Astrocyte (in vitro differentiated cells and primary cell): ENCODE results near the gene MAVS. TPM values are rescaled to one million over a fixed set of nuclear protein-coding genes. Genes with fewer than 3 reads are reported as not detected.
"Not testable (repeated sequence)": the region's sequence is repeated elsewhere in the genome, so short reads cannot be mapped to it uniquely, and the experiment has no call there.

Experiments
- DNase-seq: peaks from one replicate; pipeline ENCODE4 v3.0.0-alpha.2; 2010; ENCODE audit warnings: low read depth
- FAIRE-seq: peaks from 2 replicates; lab custom pipeline; 2011; peaks lifted over from hg19 to GRCh38; lab: Jason Lieb, UNC
- H2AFZ ChIP-seq: 2 replicates; pipeline ENCODE4 v1.6.0; 2012; ENCODE audit warnings: low read depth, low read length, inconsistent platforms
- H3K27ac ChIP-seq: 2 replicates; pipeline ENCODE4 v1.5.1; 2011; ENCODE audit warnings: low read depth, low read length, inconsistent platforms
- H3K27me3 ChIP-seq: 2 replicates; pipeline ENCODE4 v1.6.0; 2011; ENCODE audit warnings: low read length, inconsistent platforms; ENCODE audit not compliant: insufficient read depth
- H3K36me3 ChIP-seq: 2 replicates; pipeline ENCODE4 v1.5.1; 2011; ENCODE audit warnings: low read length, inconsistent platforms; ENCODE audit not compliant: insufficient read depth
- H3K4me1 ChIP-seq: 2 replicates; pipeline ENCODE4 v1.5.1; 2011; ENCODE audit warnings: low read length, inconsistent platforms; ENCODE audit not compliant: insufficient read depth
- H3K4me2 ChIP-seq: 2 replicates; pipeline ENCODE4 v1.6.0; 2012; ENCODE audit warnings: low read length, inconsistent platforms
- H3K4me3 ChIP-seq: 2 replicates; pipeline ENCODE4 v1.5.1; 2011; ENCODE audit warnings: low read depth, mild to moderate bottlenecking, low read length, inconsistent platforms; ENCODE audit not compliant: insufficient read depth
- H3K79me2 ChIP-seq: 2 replicates; pipeline ENCODE4 v1.6.0; 2012; ENCODE audit warnings: mild to moderate bottlenecking, low read length, inconsistent platforms; ENCODE audit not compliant: insufficient read depth
- H3K9ac ChIP-seq: 2 replicates; pipeline ENCODE4 v1.6.0; 2012; ENCODE audit warnings: mild to moderate bottlenecking, low read length, inconsistent platforms
- H3K9me3 ChIP-seq: 2 replicates; pipeline ENCODE4 v1.5.1; 2012; ENCODE audit warnings: low read depth, mild to moderate bottlenecking, low read length, inconsistent platforms; ENCODE audit not compliant: insufficient read depth
- H4K20me1 ChIP-seq: 2 replicates; pipeline ENCODE4 v1.6.0; 2012; ENCODE audit warnings: low read length, inconsistent platforms; ENCODE audit not compliant: insufficient read depth
- H3K27ac Mint-ChIP-seq: one replicate; pipeline ENCODE4 v1.8.0; 2021; ENCODE audit warnings: mild to moderate bottlenecking, mixed read lengths; ENCODE audit not compliant: unreplicated experiment
- H3K27me3 Mint-ChIP-seq: one replicate; pipeline ENCODE4 v1.8.0; 2021; ENCODE audit warnings: low read depth, mixed read lengths; ENCODE audit not compliant: unreplicated experiment
- H3K36me3 Mint-ChIP-seq: one replicate; pipeline ENCODE4 v1.8.0; 2021; ENCODE audit warnings: low read depth, mixed read lengths; ENCODE audit not compliant: unreplicated experiment
- H3K4me1 Mint-ChIP-seq: one replicate; pipeline ENCODE4 v1.8.0; 2021; ENCODE audit warnings: low read depth, mixed read lengths; ENCODE audit not compliant: unreplicated experiment
- H3K4me3 Mint-ChIP-seq: one replicate; pipeline ENCODE4 v1.8.0; 2021; ENCODE audit warnings: mild to moderate bottlenecking, moderate library complexity, mixed read lengths; ENCODE audit not compliant: unreplicated experiment
- H3K9me3 Mint-ChIP-seq: one replicate; pipeline ENCODE4 v1.8.0; 2021; ENCODE audit warnings: mild to moderate bottlenecking, mixed read lengths; ENCODE audit not compliant: unreplicated experiment
- CTCF ChIP-seq: IDR thresholded peaks from 2 replicates; pipeline ENCODE4 v1.5.1; 2011; ENCODE audit warnings: low read depth, mild to moderate bottlenecking, inconsistent platforms, low read length, moderate library complexity; ENCODE audit not compliant: insufficient read depth
- EZH2 ChIP-seq: IDR thresholded peaks from 2 replicates; pipeline ENCODE4 v1.6.1; 2012; ENCODE audit warnings: mild to moderate bottlenecking, low read length, inconsistent platforms; ENCODE audit not compliant: insufficient read depth
- total RNA-seq: library from RNA; stranded (reverse); gene quantifications from 2 replicates; pipeline ENCODE4 v1.2.1, GENCODE V29; 2021

MAVS gene
- total RNA-seq, 1 donor from 2014 or later = 42.1 TPM

DNA sequence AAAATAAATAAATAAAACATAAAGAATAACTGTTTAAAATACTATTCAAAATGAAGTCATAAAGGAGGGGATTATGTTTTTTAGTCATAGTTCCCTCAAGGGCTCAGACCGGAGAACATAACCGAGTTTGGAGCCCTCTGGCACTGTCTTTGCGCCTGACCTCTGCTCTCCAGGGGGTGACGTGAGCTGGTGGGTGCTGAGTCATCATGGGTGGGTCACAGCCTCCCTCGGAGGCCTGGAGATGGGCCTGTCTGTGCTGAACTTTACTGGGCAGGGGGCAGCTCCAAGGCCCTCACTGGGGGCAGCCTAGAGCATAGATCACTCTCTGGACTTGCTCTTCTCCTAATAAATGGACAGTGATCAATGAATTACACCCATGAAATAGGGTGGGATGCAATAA lies 3.1 kb upstream of the MAVS start:
- no peaks in the 10 kb centered on the region for H3K36me3 Mint-ChIP-seq
- peaks cover 24% of the 10 kb centered on the region for H3K79me2 ChIP-seq
- H3K27ac ChIP-seq = peak overlapping the region; percentile 19
- H2AFZ ChIP-seq = no peak overlapping the region
- no peak overlapping the region for H3K4me3 Mint-ChIP-seq
- no peak overlapping the region for H3K4me2 ChIP-seq
- H3K27ac Mint-ChIP-seq = no peak overlapping the region
- TF ChIP-seq EZH2 (no peak), CTCF (no peak)
- peaks cover 7% of the 10 kb centered on the region for H4K20me1 ChIP-seq
- DNase-seq (peak; percentile 32), FAIRE-seq (no peak)
- no peak overlapping the region for H3K4me3 ChIP-seq
- peaks cover 9% of the 10 kb centered on the region for H3K4me1 Mint-ChIP-seq
- no peaks in the 10 kb centered on the region for H3K9me3 ChIP-seq
- no peaks in the 10 kb centered on the region for H3K36me3 ChIP-seq
- H3K9ac ChIP-seq = no peak overlapping the region
- no peaks in the 10 kb centered on the region for H3K27me3 ChIP-seq
- no peaks in the 10 kb centered on the region for H3K9me3 Mint-ChIP-seq
- H3K4me1 ChIP-seq = peaks cover 19% of the 10 kb centered on the region
- H3K27me3 Mint-ChIP-seq = no peaks in the 10 kb centered on the region

DNA sequence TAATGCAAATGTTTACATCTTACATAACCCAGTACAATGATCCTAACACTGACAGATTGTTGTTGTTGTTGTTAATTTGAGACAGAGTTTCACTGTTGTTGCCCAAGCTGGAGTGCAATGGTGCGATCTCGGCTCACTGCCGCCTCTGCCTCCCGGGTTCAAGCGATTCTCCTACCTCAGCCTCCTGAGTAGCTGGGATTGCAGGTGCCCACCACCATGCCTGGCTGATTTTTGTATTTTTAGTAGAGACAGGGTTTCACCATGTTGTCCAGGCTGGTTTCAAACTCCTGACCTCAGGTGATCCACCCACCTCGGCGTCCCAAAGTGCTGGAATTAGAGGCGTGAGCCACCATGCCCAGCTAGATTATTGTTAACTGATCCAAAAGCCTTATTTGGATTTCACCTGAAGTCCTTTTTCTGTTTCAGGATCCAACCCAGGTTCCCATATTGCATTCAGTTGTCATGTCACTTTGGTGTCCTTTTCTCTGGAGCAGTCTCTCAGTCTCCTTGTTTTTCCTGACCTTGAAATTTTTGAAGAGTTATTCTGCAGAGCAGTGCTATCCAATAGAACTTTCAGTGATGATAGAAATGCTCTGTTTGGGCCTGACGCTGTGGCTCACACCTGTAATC lies 2.5 kb upstream of the MAVS start:
- not testable (repeated sequence) for H2AFZ ChIP-seq, DNase-seq, H3K4me2 ChIP-seq, H3K36me3 Mint-ChIP-seq, FAIRE-seq, H3K27me3 Mint-ChIP-seq, H3K27me3 ChIP-seq, H3K4me3 ChIP-seq, H3K9me3 ChIP-seq, H3K27ac ChIP-seq, H3K9me3 Mint-ChIP-seq, H3K9ac ChIP-seq, H3K36me3 ChIP-seq, H3K4me3 Mint-ChIP-seq, H3K27ac Mint-ChIP-seq
- H3K4me1 Mint-ChIP-seq = peaks cover 14% of the 10 kb centered on the region
- Histone ChIP-seq H3K79me2 (peaks cover 30% of the 10 kb centered on the region), H4K20me1 (peaks cover 14% of the 10 kb centered on the region), H3K4me1 (peaks cover 19% of the 10 kb centered on the region)

DNA sequence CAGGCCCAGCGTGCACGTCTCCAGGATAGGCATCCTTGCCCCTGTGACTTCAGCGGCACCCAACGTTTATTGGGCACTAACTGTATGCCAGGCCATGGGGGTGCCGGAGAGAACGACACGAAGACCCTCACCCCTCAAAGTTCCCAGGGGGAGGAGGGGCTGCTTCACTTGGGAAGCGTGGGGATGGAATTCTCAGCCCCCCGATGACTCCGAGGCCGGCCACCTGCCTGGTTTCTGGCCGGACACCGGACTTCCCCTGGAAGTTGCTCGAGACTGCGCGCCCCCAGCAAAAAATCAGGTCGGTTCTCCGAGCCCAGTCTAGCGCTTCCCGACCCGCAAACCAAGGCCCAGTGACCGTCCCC lies 275 bp upstream of the MAVS start:
- no peaks in the 10 kb centered on the region for H3K9me3 Mint-ChIP-seq
- peak overlapping the region; percentile 61 for H3K27ac ChIP-seq

More for the DNA sequence above, 275 bp upstream of the MAVS start:
- Histone ChIP-seq H3K36me3 (no peaks in the 10 kb centered on the region), H3K4me1 (peaks cover 19% of the 10 kb centered on the region), H3K9me3 (no peaks in the 10 kb centered on the region), H3K4me3 (peak overlapping the region; percentile 78), H4K20me1 (peaks cover 20% of the 10 kb centered on the region), H2AFZ (peak overlapping the region; percentile 86), H3K4me2 (peak overlapping the region; percentile 98), H3K9ac (peak overlapping the region; percentile 94), H3K79me2 (peaks cover 42% of the 10 kb centered on the region), H3K27me3 (no peaks in the 10 kb centered on the region)
- no peak for TF ChIP-seq CTCF
- DNase-seq (no peak), FAIRE-seq (no peak)
- H3K27me3 Mint-ChIP-seq = no peaks in the 10 kb centered on the region
- H3K4me1 Mint-ChIP-seq = peaks cover 16% of the 10 kb centered on the region
- H3K27ac Mint-ChIP-seq = no peak overlapping the region
- H3K4me3 Mint-ChIP-seq = peak overlapping the region; percentile 96
- peaks cover 3% of the 10 kb centered on the region for H3K36me3 Mint-ChIP-seq
